A549 (cell line): Measurements from ENCODE around the gene DHDH.
"Not testable (repeated sequence)": the region's sequence is repeated elsewhere in the genome, so short reads cannot be mapped to it uniquely, and the experiment has no call there.

Experiments used
- ESRRA ChIP-seq: fragments of 150-350 bp; IDR thresholded peaks from 2 replicates; pipeline ENCODE4 v1.6.1; 2014; ENCODE audit warnings: mild to moderate bottlenecking, low read length, borderline replicate concordance
- GATA3 ChIP-seq: IDR thresholded peaks from 2 replicates; pipeline ENCODE4 v1.6.1; 2012; ENCODE audit warnings: borderline replicate concordance
- KDM1A ChIP-seq: fragments of 200-600 bp; sonication (generic); IDR thresholded peaks from 2 replicates; pipeline ENCODE4 v1.6.1; 2016; ENCODE audit warnings: low read depth, mild to moderate bottlenecking
- MAFK ChIP-seq: fragments of 450-650 bp; IDR thresholded peaks from 2 replicates; pipeline ENCODE4 v1.6.1; 2014; ENCODE audit not compliant: partially characterized antibody
- POLR2A ChIP-seq: IDR thresholded peaks from 2 replicates; pipeline ENCODE4 v1.6.1; 2012; ENCODE audit warnings: mild to moderate bottlenecking, low read length
- SREBF2 ChIP-seq: fragments of 450-650 bp; IDR thresholded peaks from 2 replicates; pipeline ENCODE4 v1.6.1; 2014; ENCODE audit warnings: mild to moderate bottlenecking, moderate library complexity
- TF ChIP-seq, protein P1 (sequence below): fragments of >200 bp; sonication (Bioruptor Twin); formaldehyde crosslinking; IDR thresholded peaks from 3 replicates; pipeline ENCODE4 v1.5.1; 2016
- TF ChIP-seq, protein P2 (sequence below): fragments of 450-650 bp; IDR thresholded peaks from 2 replicates; pipeline ENCODE4 v1.6.1; 2014; ENCODE audit warnings: antibody characterized with exemption
- TF ChIP-seq, protein P3 (sequence below): IDR thresholded peaks from 2 replicates; pipeline ENCODE4 v1.6.1; 2012
- TF ChIP-seq, protein P4 (sequence below): fragments of >200 bp; sonication (Bioruptor Twin); formaldehyde crosslinking; IDR thresholded peaks from 3 replicates; pipeline ENCODE4 v1.6.1; 2016
- TF ChIP-seq, protein P5 (sequence below): fragments of 200-600 bp; sonication (generic); IDR thresholded peaks from 2 replicates; pipeline ENCODE4 v1.6.1; 2016; ENCODE audit warnings: antibody characterized with exemption, mild to moderate bottlenecking, moderate library complexity
- TF ChIP-seq, protein P6 (sequence below): fragments of 250-450 bp; sonication (Bioruptor Pico); IDR thresholded peaks from 2 replicates; pipeline ENCODE4 v1.5.0; 2021; ENCODE audit warnings: mild to moderate bottlenecking, moderate library complexity, borderline replicate concordance

DNA sequence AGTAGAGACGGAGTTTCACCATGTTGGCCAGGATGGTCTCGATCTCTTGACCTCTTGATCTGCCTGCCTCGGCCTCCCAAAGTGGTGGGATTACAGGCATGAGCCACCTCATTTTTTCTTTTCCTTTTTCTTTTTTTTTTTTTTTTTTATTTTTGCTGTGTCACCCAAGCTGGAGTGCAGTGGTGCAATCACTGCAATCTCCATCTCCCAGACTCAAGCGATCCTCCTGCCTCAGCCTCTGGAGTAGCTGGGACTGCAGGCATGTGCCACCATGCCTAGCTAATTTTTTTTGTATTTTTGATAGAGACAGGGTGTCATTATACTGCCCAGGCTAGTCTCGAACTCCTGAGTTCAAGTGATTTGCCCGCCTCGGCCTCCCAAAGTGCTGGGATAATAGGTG is 31.2 kb upstream of the DHDH start:
- TF ChIP-seq, protein P1, sequence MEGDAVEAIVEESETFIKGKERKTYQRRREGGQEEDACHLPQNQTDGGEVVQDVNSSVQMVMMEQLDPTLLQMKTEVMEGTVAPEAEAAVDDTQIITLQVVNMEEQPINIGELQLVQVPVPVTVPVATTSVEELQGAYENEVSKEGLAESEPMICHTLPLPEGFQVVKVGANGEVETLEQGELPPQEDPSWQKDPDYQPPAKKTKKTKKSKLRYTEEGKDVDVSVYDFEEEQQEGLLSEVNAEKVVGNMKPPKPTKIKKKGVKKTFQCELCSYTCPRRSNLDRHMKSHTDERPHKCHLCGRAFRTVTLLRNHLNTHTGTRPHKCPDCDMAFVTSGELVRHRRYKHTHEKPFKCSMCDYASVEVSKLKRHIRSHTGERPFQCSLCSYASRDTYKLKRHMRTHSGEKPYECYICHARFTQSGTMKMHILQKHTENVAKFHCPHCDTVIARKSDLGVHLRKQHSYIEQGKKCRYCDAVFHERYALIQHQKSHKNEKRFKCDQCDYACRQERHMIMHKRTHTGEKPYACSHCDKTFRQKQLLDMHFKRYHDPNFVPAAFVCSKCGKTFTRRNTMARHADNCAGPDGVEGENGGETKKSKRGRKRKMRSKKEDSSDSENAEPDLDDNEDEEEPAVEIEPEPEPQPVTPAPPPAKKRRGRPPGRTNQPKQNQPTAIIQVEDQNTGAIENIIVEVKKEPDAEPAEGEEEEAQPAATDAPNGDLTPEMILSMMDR, result not testable (repeated sequence)
- peak; percentile 52 for TF ChIP-seq MAFK
- not testable (repeated sequence) for TF ChIP-seq KDM1A, SREBF2, POLR2A, ESRRA, GATA3
- TF ChIP-seq, protein P2, sequence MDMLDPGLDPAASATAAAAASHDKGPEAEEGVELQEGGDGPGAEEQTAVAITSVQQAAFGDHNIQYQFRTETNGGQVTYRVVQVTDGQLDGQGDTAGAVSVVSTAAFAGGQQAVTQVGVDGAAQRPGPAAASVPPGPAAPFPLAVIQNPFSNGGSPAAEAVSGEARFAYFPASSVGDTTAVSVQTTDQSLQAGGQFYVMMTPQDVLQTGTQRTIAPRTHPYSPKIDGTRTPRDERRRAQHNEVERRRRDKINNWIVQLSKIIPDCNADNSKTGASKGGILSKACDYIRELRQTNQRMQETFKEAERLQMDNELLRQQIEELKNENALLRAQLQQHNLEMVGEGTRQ, result not testable (repeated sequence)
- TF ChIP-seq, protein P3, sequence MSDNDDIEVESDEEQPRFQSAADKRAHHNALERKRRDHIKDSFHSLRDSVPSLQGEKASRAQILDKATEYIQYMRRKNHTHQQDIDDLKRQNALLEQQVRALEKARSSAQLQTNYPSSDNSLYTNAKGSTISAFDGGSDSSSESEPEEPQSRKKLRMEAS, result not testable (repeated sequence)
- TF ChIP-seq, protein P4, sequence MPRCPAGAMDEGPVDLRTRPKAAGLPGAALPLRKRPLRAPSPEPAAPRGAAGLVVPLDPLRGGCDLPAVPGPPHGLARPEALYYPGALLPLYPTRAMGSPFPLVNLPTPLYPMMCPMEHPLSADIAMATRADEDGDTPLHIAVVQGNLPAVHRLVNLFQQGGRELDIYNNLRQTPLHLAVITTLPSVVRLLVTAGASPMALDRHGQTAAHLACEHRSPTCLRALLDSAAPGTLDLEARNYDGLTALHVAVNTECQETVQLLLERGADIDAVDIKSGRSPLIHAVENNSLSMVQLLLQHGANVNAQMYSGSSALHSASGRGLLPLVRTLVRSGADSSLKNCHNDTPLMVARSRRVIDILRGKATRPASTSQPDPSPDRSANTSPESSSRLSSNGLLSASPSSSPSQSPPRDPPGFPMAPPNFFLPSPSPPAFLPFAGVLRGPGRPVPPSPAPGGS, result not testable (repeated sequence)
- TF ChIP-seq, protein P5, sequence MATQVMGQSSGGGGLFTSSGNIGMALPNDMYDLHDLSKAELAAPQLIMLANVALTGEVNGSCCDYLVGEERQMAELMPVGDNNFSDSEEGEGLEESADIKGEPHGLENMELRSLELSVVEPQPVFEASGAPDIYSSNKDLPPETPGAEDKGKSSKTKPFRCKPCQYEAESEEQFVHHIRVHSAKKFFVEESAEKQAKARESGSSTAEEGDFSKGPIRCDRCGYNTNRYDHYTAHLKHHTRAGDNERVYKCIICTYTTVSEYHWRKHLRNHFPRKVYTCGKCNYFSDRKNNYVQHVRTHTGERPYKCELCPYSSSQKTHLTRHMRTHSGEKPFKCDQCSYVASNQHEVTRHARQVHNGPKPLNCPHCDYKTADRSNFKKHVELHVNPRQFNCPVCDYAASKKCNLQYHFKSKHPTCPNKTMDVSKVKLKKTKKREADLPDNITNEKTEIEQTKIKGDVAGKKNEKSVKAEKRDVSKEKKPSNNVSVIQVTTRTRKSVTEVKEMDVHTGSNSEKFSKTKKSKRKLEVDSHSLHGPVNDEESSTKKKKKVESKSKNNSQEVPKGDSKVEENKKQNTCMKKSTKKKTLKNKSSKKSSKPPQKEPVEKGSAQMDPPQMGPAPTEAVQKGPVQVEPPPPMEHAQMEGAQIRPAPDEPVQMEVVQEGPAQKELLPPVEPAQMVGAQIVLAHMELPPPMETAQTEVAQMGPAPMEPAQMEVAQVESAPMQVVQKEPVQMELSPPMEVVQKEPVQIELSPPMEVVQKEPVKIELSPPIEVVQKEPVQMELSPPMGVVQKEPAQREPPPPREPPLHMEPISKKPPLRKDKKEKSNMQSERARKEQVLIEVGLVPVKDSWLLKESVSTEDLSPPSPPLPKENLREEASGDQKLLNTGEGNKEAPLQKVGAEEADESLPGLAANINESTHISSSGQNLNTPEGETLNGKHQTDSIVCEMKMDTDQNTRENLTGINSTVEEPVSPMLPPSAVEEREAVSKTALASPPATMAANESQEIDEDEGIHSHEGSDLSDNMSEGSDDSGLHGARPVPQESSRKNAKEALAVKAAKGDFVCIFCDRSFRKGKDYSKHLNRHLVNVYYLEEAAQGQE, result not testable (repeated sequence)
- TF ChIP-seq, protein P6, sequence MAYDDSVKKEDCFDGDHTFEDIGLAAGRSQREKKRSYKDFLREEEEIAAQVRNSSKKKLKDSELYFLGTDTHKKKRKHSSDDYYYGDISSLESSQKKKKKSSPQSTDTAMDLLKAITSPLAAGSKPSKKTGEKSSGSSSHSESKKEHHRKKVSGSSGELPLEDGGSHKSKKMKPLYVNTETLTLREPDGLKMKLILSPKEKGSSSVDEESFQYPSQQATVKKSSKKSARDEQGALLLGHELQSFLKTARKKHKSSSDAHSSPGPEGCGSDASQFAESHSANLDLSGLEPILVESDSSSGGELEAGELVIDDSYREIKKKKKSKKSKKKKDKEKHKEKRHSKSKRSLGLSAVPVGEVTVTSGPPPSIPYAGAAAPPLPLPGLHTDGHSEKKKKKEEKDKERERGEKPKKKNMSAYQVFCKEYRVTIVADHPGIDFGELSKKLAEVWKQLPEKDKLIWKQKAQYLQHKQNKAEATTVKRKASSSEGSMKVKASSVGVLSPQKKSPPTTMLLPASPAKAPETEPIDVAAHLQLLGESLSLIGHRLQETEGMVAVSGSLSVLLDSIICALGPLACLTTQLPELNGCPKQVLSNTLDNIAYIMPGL (CRISPR knock-in tag), result not testable (repeated sequence)
